Neural cell (in vitro differentiated cells): ENCODE results near the gene SPTLC2. TPM values are rescaled to one million over a fixed set of nuclear protein-coding genes. Genes with fewer than 3 reads are reported as not detected.

ENCODE experiments used
- H2AFZ ChIP-seq: fragments of 200-600, 300-800 bp; sonication (generic), shearing (Covaris generic); 2 replicates; pipeline ENCODE4 v1.6.0; 2014; ENCODE audit warnings: low read depth, mild to moderate bottlenecking, antibody characterized with exemption, low read length, moderate library complexity
- H3F3A ChIP-seq: fragments of 200-600 bp; shearing (Covaris generic); 2 replicates; pipeline ENCODE4 v1.6.1; 2016; ENCODE audit warnings: mild to moderate bottlenecking, moderate library complexity, mixed read lengths, antibody characterized with exemption, low read length; ENCODE audit not compliant: insufficient read depth, poor library complexity, severe bottlenecking
- H3K27ac ChIP-seq: fragments of 200-600, 300-800 bp; sonication (generic), shearing (Covaris generic); 2 replicates; pipeline ENCODE4 v1.5.1; 2014; ENCODE audit warnings: mild to moderate bottlenecking, low read length, moderate library complexity
- H3K27me3 ChIP-seq: fragments of 300-800, 200-600 bp; sonication (generic), shearing (Covaris generic); 2 replicates; pipeline ENCODE4 v1.6.0; 2014; ENCODE audit warnings: mild to moderate bottlenecking, low read depth, low read length, moderate library complexity; ENCODE audit not compliant: insufficient read depth
- H3K36me3 ChIP-seq: fragments of 300-800, 200-600 bp; sonication (generic), shearing (Covaris generic); 2 replicates; pipeline ENCODE4 v1.5.1; 2014; ENCODE audit warnings: mild to moderate bottlenecking, antibody characterized with exemption, low read length, moderate library complexity; ENCODE audit not compliant: insufficient read depth
- H3K4me2 ChIP-seq: fragments of 300-800, 200-600 bp; sonication (generic), shearing (Covaris generic); 2 replicates; pipeline ENCODE4 v1.6.0; 2014; ENCODE audit warnings: mild to moderate bottlenecking, low read length
- H3K4me3 ChIP-seq: fragments of 300-800, 200-600 bp; sonication (generic), shearing (Covaris generic); 2 replicates; pipeline ENCODE4 v1.5.1; 2014; ENCODE audit warnings: mild to moderate bottlenecking, low read length, moderate library complexity
- H3K79me2 ChIP-seq: fragments of 200-600 bp; shearing (Covaris generic); replicated peaks from 2 replicates; pipeline ENCODE4 v1.6.0; 2014; ENCODE audit warnings: mild to moderate bottlenecking, low read length, moderate library complexity; ENCODE audit not compliant: insufficient read depth
- H3K9ac ChIP-seq: fragments of 300-800, 200-600 bp; sonication (generic), shearing (Covaris generic); 2 replicates; pipeline ENCODE4 v1.6.1; 2016; ENCODE audit warnings: mild to moderate bottlenecking, low read length, mixed read lengths
- H3K9me2 ChIP-seq: fragments of 200-600 bp; shearing (Covaris generic); 2 replicates; pipeline ENCODE4 v1.6.1; 2016; ENCODE audit warnings: mild to moderate bottlenecking, low read length, mixed read lengths; ENCODE audit not compliant: insufficient read depth
- H3K9me3 ChIP-seq: fragments of 200-600, 300-800 bp; sonication (generic), shearing (Covaris generic); 2 replicates; pipeline ENCODE4 v1.6.1; 2016; ENCODE audit warnings: mild to moderate bottlenecking, mixed run types, low read length, moderate library complexity, mixed read lengths
- H4K20me1 ChIP-seq: fragments of 200-600 bp; shearing (Covaris generic); 2 replicates; pipeline ENCODE4 v1.6.1; 2016; ENCODE audit warnings: mild to moderate bottlenecking, mixed run types; ENCODE audit not compliant: insufficient read depth
- EP300 ChIP-seq: fragments of 450-650 bp; conservative IDR thresholded peaks from 2 replicates; pipeline ENCODE4 v1.6.1; 2014; ENCODE audit warnings: antibody characterized with exemption, mild to moderate bottlenecking, moderate library complexity; ENCODE audit not compliant: poor library complexity, severe bottlenecking
- EZH2 ChIP-seq: fragments of 200-600, 300-800 bp; shearing (Covaris generic), sonication (generic); IDR thresholded peaks from 2 replicates; pipeline ENCODE4 v1.6.1; 2014; ENCODE audit warnings: antibody characterized with exemption, low read length, borderline replicate concordance, mild to moderate bottlenecking; ENCODE audit not compliant: insufficient read depth, poor library complexity, severe bottlenecking
- MXI1 ChIP-seq: fragments of 450-650 bp; conservative IDR thresholded peaks from 2 replicates; pipeline ENCODE4 v1.6.1; 2014; ENCODE audit warnings: antibody characterized with exemption, mild to moderate bottlenecking; ENCODE audit not compliant: poor library complexity, severe bottlenecking
- POLR2AphosphoS5 ChIP-seq: IDR thresholded peaks from 2 replicates; pipeline ENCODE4 v1.6.1; 2012
- RAD21 ChIP-seq: fragments of 450-650 bp; conservative IDR thresholded peaks from 2 replicates; pipeline ENCODE4 v1.6.1; 2014; ENCODE audit warnings: antibody characterized with exemption, mild to moderate bottlenecking, moderate library complexity
- SMC3 ChIP-seq: fragments of 450-650 bp; conservative IDR thresholded peaks from 2 replicates; pipeline ENCODE4 v1.6.1; 2014; ENCODE audit warnings: antibody characterized with exemption, mild to moderate bottlenecking, moderate library complexity; ENCODE audit not compliant: poor library complexity
- TAF1 ChIP-seq: IDR thresholded peaks from 2 replicates; pipeline ENCODE4 v1.6.1; 2012; ENCODE audit warnings: low read depth
- polyA plus RNA-seq: library from polyadenylated mRNA; depleted of rRNA; stranded (reverse); fragments of >200 nt; gene quantifications from 2 replicates; pipeline ENCODE4 v1.2.3, GENCODE V29; 2014
- TF ChIP-seq, protein P1 (sequence below): IDR thresholded peaks from 2 replicates; pipeline ENCODE4 v1.6.1; 2012; ENCODE audit warnings: borderline replicate concordance
- TF ChIP-seq, protein P2 (sequence below): fragments of 450-650 bp; IDR thresholded peaks from 2 replicates; pipeline ENCODE4 v1.5.1; 2014; ENCODE audit warnings: antibody characterized with exemption, mild to moderate bottlenecking, moderate library complexity; ENCODE audit not compliant: poor library complexity, severe bottlenecking

SPTLC2 gene
- polyA plus RNA-seq, 1 donor from 2014 or later: 15.1 TPM

- no peaks in the 10 kb centered on the region for H3K79me2 ChIP-seq
- H3F3A ChIP-seq: no peaks in the 10 kb centered on the region
- H3K9me3 ChIP-seq: no peaks in the 10 kb centered on the region
- H3K27ac ChIP-seq: no peak overlapping the region
- no peaks in the 10 kb centered on the region for H3K27me3 ChIP-seq
- no peak overlapping the region for H3K9ac ChIP-seq
- H3K36me3 ChIP-seq: no peaks in the 10 kb centered on the region
- no peaks in the 10 kb centered on the region for H4K20me1 ChIP-seq
- no peak overlapping the region for H3K4me3 ChIP-seq
- H3K9me2 ChIP-seq: no peaks in the 10 kb centered on the region
- H2AFZ ChIP-seq: no peak overlapping the region
- H3K4me2 ChIP-seq: no peak overlapping the region
- TF ChIP-seq, protein P1, sequence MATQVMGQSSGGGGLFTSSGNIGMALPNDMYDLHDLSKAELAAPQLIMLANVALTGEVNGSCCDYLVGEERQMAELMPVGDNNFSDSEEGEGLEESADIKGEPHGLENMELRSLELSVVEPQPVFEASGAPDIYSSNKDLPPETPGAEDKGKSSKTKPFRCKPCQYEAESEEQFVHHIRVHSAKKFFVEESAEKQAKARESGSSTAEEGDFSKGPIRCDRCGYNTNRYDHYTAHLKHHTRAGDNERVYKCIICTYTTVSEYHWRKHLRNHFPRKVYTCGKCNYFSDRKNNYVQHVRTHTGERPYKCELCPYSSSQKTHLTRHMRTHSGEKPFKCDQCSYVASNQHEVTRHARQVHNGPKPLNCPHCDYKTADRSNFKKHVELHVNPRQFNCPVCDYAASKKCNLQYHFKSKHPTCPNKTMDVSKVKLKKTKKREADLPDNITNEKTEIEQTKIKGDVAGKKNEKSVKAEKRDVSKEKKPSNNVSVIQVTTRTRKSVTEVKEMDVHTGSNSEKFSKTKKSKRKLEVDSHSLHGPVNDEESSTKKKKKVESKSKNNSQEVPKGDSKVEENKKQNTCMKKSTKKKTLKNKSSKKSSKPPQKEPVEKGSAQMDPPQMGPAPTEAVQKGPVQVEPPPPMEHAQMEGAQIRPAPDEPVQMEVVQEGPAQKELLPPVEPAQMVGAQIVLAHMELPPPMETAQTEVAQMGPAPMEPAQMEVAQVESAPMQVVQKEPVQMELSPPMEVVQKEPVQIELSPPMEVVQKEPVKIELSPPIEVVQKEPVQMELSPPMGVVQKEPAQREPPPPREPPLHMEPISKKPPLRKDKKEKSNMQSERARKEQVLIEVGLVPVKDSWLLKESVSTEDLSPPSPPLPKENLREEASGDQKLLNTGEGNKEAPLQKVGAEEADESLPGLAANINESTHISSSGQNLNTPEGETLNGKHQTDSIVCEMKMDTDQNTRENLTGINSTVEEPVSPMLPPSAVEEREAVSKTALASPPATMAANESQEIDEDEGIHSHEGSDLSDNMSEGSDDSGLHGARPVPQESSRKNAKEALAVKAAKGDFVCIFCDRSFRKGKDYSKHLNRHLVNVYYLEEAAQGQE: no peak
- TF ChIP-seq MXI1 (no peak), EP300 (no peak), EZH2 (no peak)
Observed at GRCh38 chr14:77557391-77557790, 59.0 kb downstream of the SPTLC2 start.

- Histone ChIP-seq H3K27ac (no peak overlapping the region), H3K4me3 (no peak overlapping the region), H3K9ac (no peak overlapping the region), H3K9me3 (no peaks in the 10 kb centered on the region), H3F3A (no peaks in the 10 kb centered on the region), H3K36me3 (no peaks in the 10 kb centered on the region), H3K9me2 (no peaks in the 10 kb centered on the region), H3K4me2 (no peak overlapping the region), H4K20me1 (no peaks in the 10 kb centered on the region), H2AFZ (no peak overlapping the region), H3K79me2 (no peaks in the 10 kb centered on the region), H3K27me3 (no peaks in the 10 kb centered on the region)
- TF ChIP-seq, protein P2, sequence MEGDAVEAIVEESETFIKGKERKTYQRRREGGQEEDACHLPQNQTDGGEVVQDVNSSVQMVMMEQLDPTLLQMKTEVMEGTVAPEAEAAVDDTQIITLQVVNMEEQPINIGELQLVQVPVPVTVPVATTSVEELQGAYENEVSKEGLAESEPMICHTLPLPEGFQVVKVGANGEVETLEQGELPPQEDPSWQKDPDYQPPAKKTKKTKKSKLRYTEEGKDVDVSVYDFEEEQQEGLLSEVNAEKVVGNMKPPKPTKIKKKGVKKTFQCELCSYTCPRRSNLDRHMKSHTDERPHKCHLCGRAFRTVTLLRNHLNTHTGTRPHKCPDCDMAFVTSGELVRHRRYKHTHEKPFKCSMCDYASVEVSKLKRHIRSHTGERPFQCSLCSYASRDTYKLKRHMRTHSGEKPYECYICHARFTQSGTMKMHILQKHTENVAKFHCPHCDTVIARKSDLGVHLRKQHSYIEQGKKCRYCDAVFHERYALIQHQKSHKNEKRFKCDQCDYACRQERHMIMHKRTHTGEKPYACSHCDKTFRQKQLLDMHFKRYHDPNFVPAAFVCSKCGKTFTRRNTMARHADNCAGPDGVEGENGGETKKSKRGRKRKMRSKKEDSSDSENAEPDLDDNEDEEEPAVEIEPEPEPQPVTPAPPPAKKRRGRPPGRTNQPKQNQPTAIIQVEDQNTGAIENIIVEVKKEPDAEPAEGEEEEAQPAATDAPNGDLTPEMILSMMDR: no peak
- no peak for TF ChIP-seq TAF1
- no peak for TF ChIP-seq POLR2AphosphoS5
- no peak for TF ChIP-seq MXI1
- TF ChIP-seq, protein P1: no peak
- no peak for TF ChIP-seq RAD21
- no peak for TF ChIP-seq EP300
- no peak for TF ChIP-seq SMC3
- no peak for TF ChIP-seq EZH2
Observed at GRCh38 chr14:77556946-77557345, 59.5 kb downstream of the SPTLC2 start.
